NB4 (cell line): Measurements from ENCODE around the gene CASP12.
A peak's percentile ranks its signal among the peaks of the same experiment; 100 is the strongest.

Experiments used
- DNase-seq: peaks from one replicate; pipeline ENCODE4 v3.0.0; 2010; ENCODE audit warnings: low read depth
- H3K4me3 ChIP-seq: one replicate; pipeline ENCODE4 v1.5.1; 2011; ENCODE audit warnings: mild to moderate bottlenecking, low read depth, low read length, moderate library complexity
- CTCF ChIP-seq: IDR thresholded peaks from one replicate; pipeline ENCODE4 v1.5.1; 2012; ENCODE audit warnings: low read depth, low read length
- MAX ChIP-seq: IDR thresholded peaks from 2 replicates; pipeline ENCODE4 v1.6.1; 2011; ENCODE audit warnings: low read depth, low read length
- MYC ChIP-seq: IDR thresholded peaks from 2 replicates; pipeline ENCODE4 v1.6.1; 2011; ENCODE audit warnings: low read depth, low read length
- POLR2A ChIP-seq: IDR thresholded peaks from 2 replicates; pipeline ENCODE4 v1.6.1; 2011; ENCODE audit warnings: mild to moderate bottlenecking; ENCODE audit not compliant: insufficient read length; ENCODE audit errors: extremely low read depth

CASP12 gene

GRCh38 chr11:104853276-104853675 is 45.0 kb downstream of the CASP12 start:
- DNase-seq = no peak
- TF ChIP-seq MAX = no peak
- TF ChIP-seq MYC = no peak
- TF ChIP-seq POLR2A = no peak
- no peak for TF ChIP-seq CTCF
- no peak overlapping the region for H3K4me3 ChIP-seq

DNA sequence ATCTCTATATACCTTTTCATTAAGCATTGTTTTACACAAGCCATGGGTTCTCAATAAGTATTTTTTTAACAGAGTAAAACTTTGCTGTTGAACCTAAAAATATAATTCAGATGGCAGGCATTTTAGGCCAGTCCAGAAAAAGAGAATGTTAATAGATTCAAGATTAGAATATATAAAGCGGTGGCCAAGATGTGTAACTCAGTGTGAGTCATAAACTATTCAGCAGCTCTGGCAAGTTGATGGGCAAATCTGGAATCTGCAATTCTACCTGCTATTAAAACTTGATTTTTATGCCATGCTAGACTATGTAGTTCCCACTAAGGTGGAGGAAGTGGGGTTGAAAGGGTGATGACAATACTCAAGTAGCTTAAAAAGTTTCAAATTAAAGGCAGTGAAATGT is 45.4 kb downstream of the CASP12 start:
- TF ChIP-seq MAX (no peak), POLR2A (no peak), MYC (no peak), CTCF (no peak)
- H3K4me3 ChIP-seq = no peak overlapping the region
- no peak for DNase-seq

- no peak overlapping the region for H3K4me3 ChIP-seq
- no peak for DNase-seq
- TF ChIP-seq CTCF = no peak
- no peak for TF ChIP-seq MYC
- no peak for TF ChIP-seq POLR2A
- no peak for TF ChIP-seq MAX
Measured at GRCh38 chr11:104846216-104846615, 52.0 kb downstream of the CASP12 start.

DNA sequence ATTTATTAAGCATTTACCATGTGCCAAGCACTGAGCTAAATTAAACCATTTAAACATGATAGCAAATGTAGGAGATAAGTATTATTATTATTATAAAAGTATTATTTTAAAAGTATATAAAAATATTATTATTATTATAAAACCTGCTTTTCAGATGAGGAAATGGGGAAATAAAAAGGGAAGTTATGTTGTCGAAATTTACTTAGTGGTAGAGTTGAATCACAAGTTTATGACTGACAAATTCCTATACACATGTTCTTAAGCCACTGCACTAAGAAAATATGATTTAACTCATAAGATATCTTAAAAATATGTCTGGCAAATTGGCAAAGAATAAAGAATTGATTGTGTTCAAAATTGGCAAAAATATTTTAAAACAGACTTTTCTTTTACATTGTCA is 53.8 kb downstream of the CASP12 start:
- TF ChIP-seq MYC = no peak
- TF ChIP-seq POLR2A = no peak
- no peak for TF ChIP-seq MAX
- no peak for TF ChIP-seq CTCF
- no peak overlapping the region for H3K4me3 ChIP-seq
- peak; percentile 21 for DNase-seq

DNA sequence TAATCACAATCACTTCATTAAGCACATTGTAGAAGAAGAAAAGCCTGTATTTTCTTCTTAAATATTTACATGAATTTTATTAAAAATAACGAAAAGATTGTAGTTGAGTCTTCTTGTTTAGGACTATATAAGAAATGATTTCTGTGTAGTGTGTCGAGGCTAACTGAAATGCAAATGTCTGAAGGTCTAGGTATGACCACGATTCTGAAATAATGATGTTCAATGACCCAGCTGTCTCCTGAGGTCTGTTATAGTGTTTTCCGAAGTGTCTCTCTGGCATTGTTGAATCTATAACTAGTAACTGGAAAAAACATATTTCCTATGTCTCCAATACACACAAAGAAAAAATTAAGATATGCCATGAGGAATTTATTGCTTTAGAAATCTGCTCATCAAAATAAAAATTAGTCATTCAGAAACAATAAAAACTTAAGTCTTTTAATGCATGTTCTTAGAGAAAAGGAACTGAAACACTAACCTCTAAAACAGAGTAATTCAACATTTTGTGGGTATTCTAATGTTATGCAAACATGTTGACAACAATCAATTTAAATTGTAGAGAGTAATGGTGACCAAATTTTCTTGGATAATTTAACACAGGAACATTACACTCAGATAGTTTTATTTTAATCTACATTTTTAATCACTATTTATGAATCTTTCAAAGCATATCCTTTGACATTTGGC is 55.0 kb downstream of the CASP12 start:
- no peak overlapping the region for H3K4me3 ChIP-seq
- no peak for TF ChIP-seq MAX
- no peak for TF ChIP-seq MYC
- TF ChIP-seq POLR2A = no peak
- TF ChIP-seq CTCF = no peak
- no peak for DNase-seq

DNA sequence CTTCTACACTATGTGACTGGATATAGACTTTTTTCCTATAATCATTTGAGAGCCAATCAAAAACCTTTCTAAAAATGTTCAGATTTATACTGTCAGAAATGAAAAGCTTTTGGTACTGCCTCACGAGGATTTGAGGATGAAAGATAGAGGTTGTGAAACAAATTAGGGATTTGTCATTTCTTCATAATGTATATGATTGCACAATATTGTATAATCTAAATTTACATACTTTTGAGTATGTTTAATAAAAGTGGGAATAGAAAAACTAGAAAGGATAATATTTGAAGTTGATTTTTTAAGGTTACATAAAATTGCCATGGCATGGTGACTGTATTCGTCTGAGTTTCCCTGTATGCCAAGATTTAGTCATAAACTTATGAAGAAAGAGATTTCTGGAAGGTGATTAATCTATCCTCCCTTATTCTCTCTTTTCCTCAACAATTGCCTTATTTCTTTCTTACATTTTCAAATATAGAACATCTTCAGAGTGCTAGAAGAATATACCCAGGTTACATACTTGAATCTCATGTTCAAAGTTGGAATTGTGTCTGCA is 56.2 kb downstream of the CASP12 start:
- DNase-seq = no peak
- no peak overlapping the region for H3K4me3 ChIP-seq
- TF ChIP-seq POLR2A (no peak), MAX (no peak), CTCF (no peak), MYC (no peak)
